ENCODE results near the gene MSRB3. TPM values are rescaled to one million over a fixed set of nuclear protein-coding genes. Genes with fewer than 3 reads are reported as not detected.

The MSRB3 gene
- total and polyA plus RNA-seq, 2 of the 8 experiments (the other 6 are each of a cell fraction or from before 2014, with no cell fraction given) = 0.32 to 1.2 TPM

GRCh38 chr12:65488197-65488596, 209.7 kb downstream of the MSRB3 start:
- FAIRE-seq (no peak), DNase-seq (ENCODE audit: low read depth in 1 of 2, low spot score in 2 of 2) (no peak)
- ChIA-PET POLR2A (ENCODE audit: partially characterized antibody) (no interaction called here), CTCF (ENCODE audit: partially characterized antibody) (interaction anchor here (1.4 kb wide), 1 partner anchor 10 kb away, joined by 3 read pairs; no protein-coding TSS in a partner anchor)
- no peak overlapping the region for H3K23ac ChIP-seq (ENCODE audit: insufficient read length)
- no peaks in the 10 kb centered on the region for H3K23me2 ChIP-seq (ENCODE audit: low read depth, low read length)
- TF ChIP-seq CBX5 (IDR thresholded peaks at IDR 0.05; ENCODE audit: low read depth, low read length) = no peak
- no peak for TF ChIP-seq KDM1A (IDR thresholded peaks at IDR 0.05; ENCODE audit: borderline replicate concordance, low read length)
- no peak for TF ChIP-seq CTBP2 (IDR thresholded peaks at IDR 0.05; ENCODE audit: borderline replicate concordance, insufficient read depth, insufficient read length, low read length)
- TF ChIP-seq CBX8 (IDR thresholded peaks at IDR 0.05; ENCODE audit: borderline replicate concordance, low read depth, low read length) = no peak
- TF ChIP-seq CHD1 (IDR thresholded peaks at IDR 0.05; ENCODE audit: low read depth, low read length) = no peak
- no peak for TF ChIP-seq POU5F1 (IDR thresholded peaks at IDR 0.05; ENCODE audit: low read depth, low read length)
- no peak overlapping the region for H2BK12ac ChIP-seq (ENCODE audit: low read depth, low read length)
- no peaks in the 10 kb centered on the region for H3K4me1 ChIP-seq (replicated peaks in 1 of 4; ENCODE audit: control insufficient read depth in 3 of 4, insufficient read depth in 4 of 4, low read length in 3 of 4)
- H2BK15ac ChIP-seq (ENCODE audit: low read length) = no peak overlapping the region
- no peak overlapping the region for H3K27ac ChIP-seq (ENCODE audit: low read depth, low read length)
- 93% methylated on average over 4 of the region's 4 CpGs; no CpG with 5 or more reads in 1 of the 2 experiments for WGBS, 2 experiments (ENCODE audit: extremely low coverage in 1 of 2, insufficient coverage in 1 of 2, insufficient read length in 1 of 2, insufficient replicate concordance in 2 of 2, low coverage in 1 of 2, low lambda C conversion rate in 2 of 2, missing lambda C conversion rate in 1 of 2)
- no peak overlapping the region for H3K4ac ChIP-seq (replicated peaks; ENCODE audit: insufficient read length, low read depth, low read length)
- no peak overlapping the region for H2BK120ac ChIP-seq (replicated peaks; ENCODE audit: low read depth, low read length)
- no peaks in the 10 kb centered on the region for H4K20me1 ChIP-seq (replicated peaks in 1 of 2; ENCODE audit: control insufficient read depth in 1 of 2, insufficient read depth in 2 of 2, low read length in 2 of 2)
- H4K5ac ChIP-seq (ENCODE audit: insufficient read length, low read depth, low read length) = no peak overlapping the region
- no peak overlapping the region for H2AK5ac ChIP-seq (ENCODE audit: low read depth, low read length)
- H4K91ac ChIP-seq (replicated peaks; ENCODE audit: insufficient read length, low read length) = no peak overlapping the region
- no peaks in the 10 kb centered on the region for H3K27me3 ChIP-seq (replicated peaks in 1 of 4; ENCODE audit: control insufficient read depth in 3 of 4, extremely low read depth in 1 of 4, insufficient read depth in 3 of 4, low read length in 3 of 4)
- H3K79me2 ChIP-seq (ENCODE audit: control insufficient read depth in 1 of 2, insufficient read depth in 2 of 2, low read length in 2 of 2) = no peaks in the 10 kb centered on the region
- no peak overlapping the region for H3K4me3 ChIP-seq (ENCODE audit: extremely low read depth in 1 of 4, insufficient read depth in 2 of 4, low read depth in 3 of 4, low read length in 4 of 4)
- H3K18ac ChIP-seq (ENCODE audit: extremely low read depth, low read length) = no peak overlapping the region
- H3K4me2 ChIP-seq (ENCODE audit: insufficient read depth in 1 of 2, low read depth in 2 of 2, low read length in 2 of 2) = no peak overlapping the region
- peaks cover 16 to 22% of the 10 kb centered on the region in 2 experiments for H3K9me3 ChIP-seq (ENCODE audit: insufficient read depth in 2 of 2, low read depth in 1 of 2, low read length in 1 of 2)
- no peaks in the 10 kb centered on the region for H3K36me3 ChIP-seq (ENCODE audit: control insufficient read depth in 2 of 4, insufficient read depth in 4 of 4, low read length in 3 of 4)
- H3K56ac ChIP-seq (replicated peaks; ENCODE audit: insufficient read length, low read depth, low read length) = no peak overlapping the region
- H2BK20ac ChIP-seq (ENCODE audit: low read length) = no peak overlapping the region
- H2AFZ ChIP-seq (ENCODE audit: low read length) = no peak overlapping the region
- no peak overlapping the region for H2BK5ac ChIP-seq (ENCODE audit: low read depth, low read length)
- H3K9ac ChIP-seq (replicated peaks in 1 of 4; ENCODE audit: extremely low read depth in 1 of 4, low read depth in 3 of 4, low read length in 3 of 4) = no peak overlapping the region
- no peak overlapping the region for H3K14ac ChIP-seq (ENCODE audit: insufficient read length)
- no peaks in the 10 kb centered on the region for H3K79me1 ChIP-seq (ENCODE audit: low read depth, low read length)
- H4K8ac ChIP-seq (ENCODE audit: extremely low read depth, insufficient read depth, low read length) = no peak overlapping the region
